HG02588 (cell line): ENCODE data around the gene BCAS4.

ENCODE experiments used
- ATAC-seq: cut with Tn5 transposase; IDR thresholded peaks from one replicate; pipeline ENCODE4 v1.9.1; 2021; ENCODE audit warnings: mild to moderate bottlenecking, moderate library complexity; ENCODE audit not compliant: unreplicated experiment

BCAS4 gene

DNA sequence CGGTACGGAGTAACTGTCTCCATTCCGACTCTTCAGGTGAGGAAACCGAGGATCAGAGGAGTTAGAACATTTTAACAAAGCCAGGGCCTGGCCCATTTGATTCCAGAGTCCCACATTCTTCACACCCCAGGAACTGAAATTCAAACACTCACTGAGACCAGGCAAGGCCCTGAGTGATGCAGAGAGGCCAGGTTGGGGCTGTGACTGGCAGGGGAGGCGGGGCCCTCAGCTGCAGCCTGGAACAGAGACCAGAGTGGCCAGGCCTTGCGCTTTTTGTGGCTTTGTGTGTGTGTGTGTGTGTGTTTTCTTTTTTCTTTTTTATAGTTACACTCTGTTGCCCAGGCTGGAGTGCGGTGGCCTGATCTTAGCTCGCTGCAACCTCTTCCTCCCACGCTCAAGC, 57.2 kb downstream of the BCAS4 start:
- no peak for ATAC-seq

DNA sequence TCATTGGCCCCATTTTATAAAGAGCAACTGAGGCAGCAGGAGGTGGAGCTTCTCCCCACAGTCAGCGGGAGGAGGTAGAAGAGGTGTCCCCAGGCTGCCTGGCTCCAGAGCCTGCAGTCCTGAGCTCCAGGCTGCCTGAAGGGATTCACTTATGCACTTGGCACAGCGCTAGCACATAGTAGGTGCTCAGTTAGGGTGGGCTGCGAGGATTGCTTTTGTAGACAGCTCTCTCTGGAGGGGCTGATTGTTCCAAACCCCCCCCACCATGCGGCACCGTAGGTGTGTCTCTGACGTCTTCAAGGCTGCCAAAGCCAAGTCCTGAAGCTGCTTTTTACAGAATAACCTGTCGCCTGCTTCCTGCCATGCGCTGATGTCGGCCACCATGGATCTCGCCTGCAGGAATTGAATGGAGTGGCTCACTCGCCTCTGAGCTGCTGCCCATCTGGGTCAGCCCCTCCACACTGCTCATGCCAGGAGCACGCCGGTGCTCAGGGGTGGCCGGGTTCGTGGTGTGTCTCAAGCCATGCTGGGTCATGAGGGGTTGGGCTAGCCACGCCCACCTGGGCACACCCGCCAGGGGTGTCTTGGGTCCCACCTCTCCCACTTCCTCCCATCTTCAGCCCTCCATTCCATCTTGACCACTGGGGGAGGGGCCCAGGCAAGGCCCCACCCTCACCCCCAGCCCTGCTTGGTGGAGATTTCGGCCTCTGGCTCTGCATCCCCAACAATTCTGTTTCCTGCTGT, 59.8 kb downstream of the BCAS4 start:
- no peak for ATAC-seq

DNA sequence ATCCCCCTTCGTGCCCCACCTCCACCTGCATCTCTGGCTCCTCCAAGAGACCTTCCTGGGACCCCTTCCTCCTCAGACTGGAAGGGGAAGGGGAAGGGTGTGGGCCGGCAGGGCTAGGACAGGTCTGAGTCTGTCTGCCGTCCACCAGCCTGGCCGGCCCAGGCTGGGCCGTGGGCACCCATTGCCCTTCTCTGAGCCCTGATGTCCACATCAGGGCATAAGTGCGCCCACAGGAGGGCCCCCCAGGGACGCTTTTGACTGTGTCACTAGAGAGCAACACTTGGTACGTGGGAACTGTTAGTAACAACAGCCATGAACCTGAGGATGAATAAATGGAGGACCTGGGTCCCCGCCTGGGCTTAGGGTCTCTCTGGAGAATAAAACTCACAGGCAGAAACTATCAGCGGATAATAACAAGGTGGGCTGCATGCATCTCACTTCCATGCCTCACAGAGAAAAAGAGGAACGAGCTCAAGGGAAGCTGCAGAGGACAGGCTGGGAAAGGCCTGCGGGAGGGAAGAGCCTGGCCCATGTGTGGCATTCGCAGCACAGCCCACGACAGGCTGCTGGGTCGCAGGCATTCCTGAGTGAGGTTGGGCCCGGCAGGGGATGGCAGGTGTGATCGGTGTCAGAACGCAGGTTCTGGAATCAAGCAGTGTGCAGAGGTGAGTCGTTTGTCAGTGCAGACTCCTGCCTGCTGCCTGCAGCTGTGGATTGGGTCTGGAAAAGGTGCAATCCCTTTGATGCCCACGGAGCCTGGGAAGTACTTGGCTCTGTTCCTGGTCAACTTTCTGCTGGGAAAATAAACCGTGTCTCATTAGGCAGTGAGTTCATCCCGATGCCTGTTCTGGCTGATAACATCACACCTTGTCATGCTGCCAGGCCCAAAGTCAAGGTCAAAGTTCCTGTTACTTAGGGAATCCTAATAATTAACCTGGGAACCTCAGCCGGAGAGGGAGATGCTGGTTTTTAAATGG, 60.9 kb downstream of the BCAS4 start:
- no peak for ATAC-seq

DNA sequence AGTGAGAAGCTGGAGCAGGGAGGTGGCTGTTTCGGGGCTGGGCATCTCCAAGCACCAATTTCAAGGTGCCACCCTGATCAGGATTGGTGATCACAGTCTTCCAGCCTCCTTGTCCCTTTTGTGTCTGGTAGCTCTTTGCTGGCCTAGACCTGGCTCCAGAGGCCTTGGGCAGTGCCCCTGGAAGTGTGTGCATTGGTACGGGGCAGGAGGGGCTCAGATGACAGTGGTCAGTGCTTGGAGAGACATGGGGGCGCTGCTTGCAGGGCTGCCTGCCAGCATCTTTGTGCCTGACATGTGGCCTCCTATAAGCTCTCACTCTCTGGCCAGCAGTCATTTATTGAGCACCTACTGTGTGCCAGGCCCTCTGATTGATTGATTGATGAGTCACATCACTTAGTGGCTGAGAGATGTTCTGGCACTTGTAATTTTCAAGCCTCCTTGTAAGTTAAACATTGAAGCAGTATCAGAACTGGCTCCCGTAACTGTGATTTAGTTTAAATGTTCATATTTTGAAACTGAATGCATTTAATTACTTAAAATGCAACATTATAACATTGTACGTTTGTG, 61.7 kb downstream of the BCAS4 start:
- no peak for ATAC-seq

DNA sequence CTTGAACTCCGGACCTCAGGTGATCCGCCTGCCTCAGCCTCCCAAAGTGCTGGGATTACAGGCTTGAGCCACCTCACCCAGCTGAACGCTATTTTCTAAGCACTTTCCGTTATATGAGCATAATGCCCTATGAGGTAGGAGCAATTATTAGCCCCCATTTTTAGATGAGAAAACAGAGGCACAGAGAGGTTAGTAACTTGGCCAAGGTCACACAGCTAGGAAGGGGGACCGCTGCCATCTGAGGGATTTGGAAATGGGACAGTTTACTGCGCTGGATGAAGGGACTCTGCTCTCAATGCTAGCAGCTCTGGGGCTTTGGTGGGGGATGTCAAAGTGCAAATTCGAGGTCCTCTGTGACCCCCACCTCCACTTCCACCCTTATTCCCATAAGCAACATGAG, 62.5 kb downstream of the BCAS4 start:
- no peak for ATAC-seq

DNA sequence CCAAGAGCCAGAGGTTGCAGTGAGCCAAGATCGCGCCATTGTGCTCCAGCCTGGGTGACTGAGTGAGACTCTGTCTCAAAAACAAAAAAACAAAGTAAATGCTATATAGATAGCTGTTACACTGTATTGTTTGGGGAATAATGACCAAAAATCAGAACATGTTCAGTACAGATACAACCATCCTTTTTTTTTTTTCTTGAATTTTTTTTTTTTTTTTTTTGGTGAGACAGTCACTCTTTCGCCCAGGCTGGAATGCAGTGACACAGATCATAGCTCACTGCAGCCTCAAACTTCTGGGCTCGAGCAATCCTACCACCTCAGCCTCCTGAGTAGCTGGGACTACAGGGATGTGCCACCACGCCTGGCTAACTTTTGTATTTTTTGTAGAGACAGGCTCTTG, 63.7 kb downstream of the BCAS4 start:
- no peak for ATAC-seq

DNA sequence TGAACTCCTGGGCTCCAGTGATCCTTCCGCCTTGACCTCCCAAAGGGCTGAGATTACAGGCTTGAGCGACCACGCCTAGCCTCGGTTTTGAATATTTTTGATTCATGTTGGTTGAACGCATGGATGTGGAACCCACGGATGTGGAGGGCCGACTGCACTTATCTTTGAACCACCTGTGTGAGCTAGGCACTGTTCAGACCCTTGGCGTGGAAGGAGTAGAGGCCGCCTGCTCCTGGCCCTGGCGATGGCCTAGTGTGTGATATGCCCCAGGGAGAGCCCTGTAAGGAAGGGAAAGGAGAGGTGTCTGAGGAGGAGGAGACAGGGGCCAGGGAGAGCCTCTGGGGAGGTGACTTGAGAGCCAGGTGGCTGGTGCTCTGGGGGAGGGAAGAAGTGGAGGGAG, 64.3 kb downstream of the BCAS4 start:
- no peak for ATAC-seq

DNA sequence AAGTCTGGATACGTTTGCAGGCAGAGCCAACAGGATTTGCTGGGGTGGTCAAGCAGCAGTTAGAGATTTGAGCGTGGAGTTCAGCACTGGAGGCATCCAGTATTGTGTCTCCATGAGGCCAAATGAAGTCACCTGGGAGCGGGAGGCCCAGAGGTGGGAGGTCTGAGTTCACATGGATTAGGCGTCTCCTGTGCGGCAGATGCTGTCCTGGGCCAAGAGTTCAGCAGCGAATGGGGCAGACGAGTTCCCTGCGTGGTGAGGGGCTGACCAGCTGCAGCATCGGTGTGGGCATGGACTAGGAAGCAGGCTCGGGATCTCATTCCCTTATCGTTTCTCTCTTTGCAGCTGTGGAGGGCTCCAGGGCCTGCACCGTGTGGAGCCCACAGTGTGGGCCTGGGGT, 66.2 kb downstream of the BCAS4 start:
- ATAC-seq = no peak

DNA sequence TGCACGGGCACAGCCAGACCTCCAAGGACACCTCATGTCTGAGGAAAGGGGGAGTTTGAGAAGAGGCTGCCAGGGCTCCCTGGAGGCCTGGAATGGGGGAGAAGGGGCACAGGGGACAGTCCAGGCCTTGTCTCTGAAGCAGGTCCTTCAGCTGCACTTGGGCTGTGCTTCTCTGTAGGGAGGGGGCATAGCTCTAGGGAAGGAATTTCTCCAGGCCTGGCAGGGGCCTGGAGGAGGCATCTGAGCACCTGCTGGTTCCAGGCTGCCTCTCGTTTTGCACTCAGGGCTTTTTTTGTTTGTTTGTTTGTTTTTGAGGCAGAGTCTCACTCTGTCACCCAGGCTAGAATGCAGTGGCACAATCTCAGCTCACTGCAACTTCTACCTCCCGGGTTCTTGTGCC, 67.7 kb downstream of the BCAS4 start:
- ATAC-seq = no peak

DNA sequence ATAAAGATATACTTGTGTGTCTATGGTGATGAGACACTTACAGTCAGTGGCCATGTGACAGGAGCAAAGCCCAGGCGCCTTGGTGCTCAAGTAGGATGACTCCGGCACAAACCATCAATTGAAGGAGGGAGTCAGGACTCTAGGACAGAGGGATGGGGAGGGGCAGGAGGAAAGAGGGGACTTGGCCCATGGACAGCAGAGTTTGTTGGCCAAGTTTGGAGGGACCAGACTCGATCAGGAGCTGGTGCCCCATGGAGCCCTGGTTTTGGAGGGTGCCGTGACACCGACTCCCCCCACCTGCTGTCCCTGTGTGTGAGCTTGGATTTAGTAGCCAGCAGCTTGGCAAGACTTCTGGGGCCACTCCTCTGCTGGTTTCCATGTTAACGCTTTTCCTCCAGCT, 70.3 kb downstream of the BCAS4 start:
- ATAC-seq = no peak

DNA sequence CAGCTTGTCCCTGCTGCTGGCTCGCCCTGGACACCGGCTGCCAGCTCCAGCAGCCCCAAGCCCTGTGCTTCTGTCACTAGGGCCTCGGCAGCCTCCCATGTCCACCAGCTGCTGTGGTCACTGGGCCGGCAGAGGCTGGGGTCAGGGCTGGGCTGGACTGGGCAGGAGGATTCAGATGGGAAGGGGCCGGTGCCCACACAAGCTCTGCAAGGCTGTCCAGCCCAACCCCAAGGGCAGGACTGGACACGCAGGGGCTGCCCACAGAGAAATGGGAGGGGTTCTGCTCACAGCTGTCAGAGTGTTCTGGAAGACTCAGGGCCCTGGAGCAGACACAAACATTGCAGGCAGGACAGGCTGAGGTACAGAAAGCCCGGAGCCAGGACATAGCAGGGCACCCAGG, 70.7 kb downstream of the BCAS4 start:
- no peak for ATAC-seq

DNA sequence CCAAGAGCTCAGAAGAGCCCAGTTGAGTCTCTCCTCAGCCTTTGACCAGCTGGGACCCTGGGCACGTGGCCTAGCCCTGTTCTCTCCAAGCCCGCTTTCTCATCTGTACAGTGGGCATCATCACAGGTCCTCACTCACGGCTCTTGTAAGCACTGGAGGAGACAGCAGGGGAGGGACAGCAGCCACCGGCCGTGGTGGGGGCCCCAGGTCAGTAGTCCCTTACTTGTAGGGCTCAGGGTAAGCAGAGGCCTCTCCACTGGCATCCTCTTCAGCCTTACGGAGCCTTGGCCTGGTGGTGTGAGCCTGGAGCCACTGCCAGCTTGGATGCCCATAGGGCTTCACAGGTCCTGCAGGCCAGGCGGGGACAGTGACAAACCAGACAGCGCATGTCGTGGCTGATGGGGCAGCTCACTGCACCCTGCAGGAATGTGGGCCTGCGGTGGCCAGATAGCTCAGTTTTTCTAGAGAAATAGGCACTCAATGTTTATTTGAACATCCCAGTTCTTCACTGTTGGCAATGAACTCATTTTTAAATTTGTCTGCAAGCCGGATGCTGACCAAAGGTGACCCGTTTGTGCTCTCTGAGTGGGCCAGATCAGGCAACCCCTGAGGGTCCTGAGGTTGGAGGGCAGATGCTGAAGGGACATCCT, 71.3 kb downstream of the BCAS4 start:
- no peak for ATAC-seq

DNA sequence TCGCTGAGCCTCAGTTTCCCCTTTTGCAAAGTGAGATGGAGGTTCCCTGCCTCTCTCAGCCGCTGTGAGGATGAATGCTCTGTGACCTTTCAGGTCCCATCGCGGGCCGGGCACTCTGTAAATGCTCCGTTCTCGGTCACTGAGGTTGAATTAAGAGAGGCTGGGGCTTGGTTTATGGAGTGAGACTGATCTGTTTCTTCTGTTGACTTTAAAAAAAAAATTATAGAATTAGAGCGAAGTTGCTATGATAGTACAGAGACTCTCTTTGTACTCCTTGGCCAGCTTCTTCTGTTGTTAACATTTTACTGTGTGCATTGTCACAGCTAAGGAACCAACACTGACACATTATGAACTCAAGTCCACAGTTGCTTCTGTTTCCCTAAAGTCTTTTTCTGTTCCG, 72.0 kb downstream of the BCAS4 start:
- ATAC-seq = no peak

DNA sequence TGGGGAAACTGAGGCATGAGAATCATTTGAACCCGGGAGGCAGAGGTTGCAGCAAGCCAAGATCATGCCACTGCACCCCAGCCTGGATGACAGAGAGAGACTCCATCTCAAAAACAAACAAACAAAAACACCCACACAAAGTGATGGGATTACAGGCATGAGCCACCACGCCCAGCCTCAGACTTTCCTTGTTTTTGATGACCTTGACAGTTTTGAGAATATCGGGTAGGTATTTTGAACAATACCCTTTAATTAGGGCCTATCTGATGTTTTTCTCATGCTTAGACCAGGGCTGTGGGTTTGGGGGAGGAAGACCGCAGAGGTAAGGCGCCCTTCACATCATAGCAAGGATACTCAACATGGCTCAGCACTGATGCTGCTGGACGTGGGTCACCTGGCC, 72.9 kb downstream of the BCAS4 start:
- ATAC-seq = no peak

DNA sequence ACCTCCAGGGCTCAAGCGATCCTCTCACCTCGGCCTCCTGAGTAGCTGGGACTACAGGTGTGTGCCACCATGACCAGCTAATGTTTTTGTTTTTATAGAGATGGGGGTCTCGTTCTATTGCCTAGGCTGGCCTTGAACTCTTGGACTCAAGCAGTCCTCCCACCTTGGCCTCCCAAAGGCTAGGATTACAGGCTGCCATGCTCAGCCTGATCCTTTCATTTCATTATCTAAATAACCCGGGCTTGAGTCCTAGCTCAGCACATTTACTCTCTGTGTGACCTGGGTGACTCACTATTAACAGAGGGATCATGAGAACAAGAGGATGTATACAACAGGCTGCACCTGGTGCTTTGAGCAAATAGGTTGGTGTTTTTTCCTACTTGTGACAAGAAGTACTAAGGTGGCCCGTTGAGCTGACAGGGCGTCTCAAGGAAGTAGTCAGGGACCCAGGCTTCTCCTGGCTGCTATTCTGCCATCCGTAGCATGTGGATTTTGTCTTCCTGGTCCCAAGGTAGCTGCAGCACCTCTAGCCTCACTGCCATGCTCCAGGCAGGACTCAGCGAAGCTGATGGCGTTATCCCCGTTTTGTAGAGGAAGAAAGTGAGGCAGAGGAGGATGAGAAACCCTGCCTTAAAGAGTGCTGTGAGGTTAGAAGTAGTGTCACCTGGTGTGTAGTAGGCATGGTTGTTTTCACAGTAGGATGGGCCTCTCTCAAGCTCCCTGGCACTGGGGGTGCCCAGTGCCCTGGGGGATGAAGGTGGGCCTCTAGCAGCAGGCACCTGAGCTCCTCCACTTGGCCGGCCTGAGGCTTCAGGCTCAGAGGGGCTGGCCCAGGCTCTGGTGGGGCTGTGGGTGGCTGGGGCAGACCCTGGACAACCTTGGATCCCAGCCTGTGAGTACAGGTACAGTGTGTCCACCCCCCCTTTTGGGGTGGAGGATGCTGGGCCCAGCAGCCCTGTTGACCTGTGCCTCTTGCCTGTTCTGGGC, 73.9 kb downstream of the BCAS4 start:
- ATAC-seq = no peak

DNA sequence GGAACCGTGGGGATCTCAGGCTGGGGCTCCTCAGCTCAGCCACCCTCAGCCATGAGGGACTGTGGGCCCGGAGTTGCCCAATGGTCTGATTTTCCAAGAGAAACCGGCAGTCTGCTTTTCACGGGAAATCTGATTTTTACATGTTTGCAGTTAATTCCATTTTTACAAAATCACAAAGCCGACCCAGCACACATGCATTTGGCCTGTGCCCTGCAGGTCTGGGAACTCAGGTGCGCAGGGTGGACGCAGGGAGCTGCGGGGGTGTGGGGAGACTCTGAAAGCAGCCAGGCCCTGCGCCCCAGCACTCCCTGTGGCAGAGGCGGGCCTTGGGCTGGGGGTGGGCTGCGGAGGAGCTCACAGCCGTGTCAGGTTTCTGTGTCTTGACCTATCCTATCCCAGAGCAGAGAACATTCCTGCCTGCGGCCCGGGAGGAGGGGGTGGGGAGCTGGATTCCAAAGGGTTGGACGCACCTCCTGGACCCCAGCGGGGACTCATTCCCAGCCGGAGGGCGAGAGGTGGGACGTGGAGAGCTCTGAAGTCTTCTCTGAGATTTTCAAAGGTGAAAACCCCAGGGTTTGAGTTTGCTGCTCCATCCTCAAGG, 75.8 kb downstream of the BCAS4 start:
- ATAC-seq = no peak

DNA sequence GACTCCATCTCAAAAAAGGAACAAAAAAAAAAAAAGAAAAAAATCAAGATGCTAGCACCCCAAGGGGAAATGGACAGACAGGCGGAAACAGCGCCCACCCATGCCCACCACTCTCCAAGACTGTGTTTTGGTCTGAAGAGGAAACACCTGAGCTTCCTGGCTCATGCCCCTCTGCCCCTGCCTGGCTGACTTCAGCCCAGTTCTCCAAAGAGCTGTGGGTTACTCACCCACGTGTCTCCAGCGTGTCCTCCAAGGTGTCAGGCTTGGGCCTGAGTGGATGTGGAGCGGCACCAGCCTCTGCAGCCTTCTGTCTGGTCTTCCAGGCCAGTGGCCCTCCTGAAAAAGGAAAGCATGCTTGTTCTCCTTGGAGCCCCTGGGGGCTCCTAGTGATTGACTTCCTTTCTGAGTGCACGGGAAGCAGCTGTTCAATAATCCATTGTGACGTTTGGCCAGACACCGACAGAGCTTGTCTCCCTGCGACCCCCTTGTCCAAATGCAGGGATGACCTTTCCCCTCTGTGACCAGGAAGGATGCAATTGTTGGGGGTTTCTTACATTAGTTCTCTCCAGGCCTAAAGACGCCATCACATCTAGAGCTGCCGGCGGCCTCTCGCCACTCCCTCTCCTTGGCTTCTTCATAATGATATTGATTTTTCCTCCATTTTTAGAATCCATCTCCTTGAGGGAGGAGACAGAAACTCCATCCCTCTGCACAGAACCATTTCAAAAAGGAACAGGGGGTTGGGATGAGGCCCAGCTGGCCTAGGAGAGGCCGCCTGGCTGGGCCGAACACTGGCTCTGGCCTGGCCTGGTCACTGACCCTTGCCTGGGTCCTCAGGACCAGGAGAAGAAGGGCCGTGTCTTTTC, 77.9 kb downstream of the BCAS4 start:
- no peak for ATAC-seq

DNA sequence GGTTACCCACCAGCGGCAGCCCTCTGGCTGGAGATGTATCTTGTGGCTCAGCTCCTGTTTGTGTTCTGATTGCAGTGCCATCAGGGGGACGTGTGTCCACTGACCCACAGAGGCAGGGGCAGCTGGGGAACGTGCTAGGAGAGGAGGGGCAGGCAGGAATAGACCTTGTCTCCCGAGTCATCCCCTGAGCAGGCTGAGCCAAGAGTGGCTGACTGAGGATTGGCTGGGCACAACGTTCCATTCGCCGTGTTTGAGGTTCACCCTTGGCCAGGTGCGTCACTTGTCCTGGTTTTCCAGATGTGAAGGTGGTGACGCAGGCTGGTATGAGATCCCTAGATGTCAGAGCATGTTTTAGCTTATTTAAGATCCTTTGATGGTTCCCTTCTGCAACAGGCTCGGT, 78.7 kb downstream of the BCAS4 start:
- ATAC-seq = no peak
